H1 (cell line): ENCODE results near the gene RSPH6A. TPM values are rescaled to one million over a fixed set of nuclear protein-coding genes. Genes with fewer than 3 reads are reported as not detected.

Source experiments
- CTCF ChIA-PET: fragments of 300-600 bp; sonication (Branson Sonifier 250); formaldehyde crosslinking; loops from one replicate; lab custom pipeline; 2021; ENCODE audit not compliant: partially characterized antibody; lab: Charles Lee
- POLR2A ChIA-PET: fragments of 300-600 bp; sonication (Branson Sonifier 250); formaldehyde crosslinking; loops from one replicate; lab custom pipeline; 2021; ENCODE audit warnings: inconsistent platforms; ENCODE audit not compliant: partially characterized antibody; lab: Charles Lee
- DNase-seq, 2 experiments: peaks; one replicate each; pipeline versions ENCODE4 v3.0.0 to v3.0.0-alpha.2; 2010 to 2022; ENCODE audit warnings: low spot score in 2 of 2, low read depth in 1 of 2, mixed read lengths in 1 of 2
- FAIRE-seq: peaks from 2 replicates; lab custom pipeline; 2011; peaks lifted over from hg19 to GRCh38; lab: Jason Lieb, UNC
- H2AFZ ChIP-seq: 2 replicates; pipeline ENCODE4 v1.8.1; 2012; ENCODE audit warnings: low read length, inconsistent platforms
- H2AK5ac ChIP-seq: 2 replicates; pipeline ENCODE4 v1.6.1; 2013; ENCODE audit warnings: low read depth, low read length
- H2BK120ac ChIP-seq: replicated peaks from 2 replicates; pipeline ENCODE3; 2013; ENCODE audit warnings: low read depth, low read length, inconsistent platforms
- H2BK12ac ChIP-seq: 2 replicates; pipeline ENCODE4 v1.6.1; 2013; ENCODE audit warnings: low read depth, low read length
- H2BK15ac ChIP-seq: 2 replicates; pipeline ENCODE4 v1.6.1; 2013; ENCODE audit warnings: low read length
- H2BK20ac ChIP-seq: 2 replicates; pipeline ENCODE4 v1.6.1; 2013; ENCODE audit warnings: low read length
- H2BK5ac ChIP-seq: 2 replicates; pipeline ENCODE4 v1.6.1; 2013; ENCODE audit warnings: low read depth, low read length
- H3K14ac ChIP-seq: 2 replicates; pipeline ENCODE4 v1.6.1; 2013; ENCODE audit warnings: inconsistent platforms; ENCODE audit not compliant: insufficient read length
- H3K18ac ChIP-seq: 2 replicates; pipeline ENCODE4 v1.6.1; 2013; ENCODE audit warnings: low read length; ENCODE audit errors: extremely low read depth
- H3K23ac ChIP-seq: 2 replicates; pipeline ENCODE4 v1.6.1; 2013; ENCODE audit warnings: inconsistent platforms; ENCODE audit not compliant: insufficient read length
- H3K23me2 ChIP-seq: 2 replicates; pipeline ENCODE4 v1.6.1; 2013; ENCODE audit warnings: low read depth, low read length
- H3K27ac ChIP-seq: 2 replicates; pipeline ENCODE4 v1.6.1; 2011; ENCODE audit warnings: low read depth, low read length, inconsistent platforms
- H3K27me3 ChIP-seq, 4 experiments: replicated peaks in 1 of 4; 1 replicate in 1 of 4; 2 replicates in 3 of 4; pipeline versions ENCODE4 v1.6.1 to v1.8.1; 2011 to 2013; ENCODE audit warnings: low read length in 3 of 4, mild to moderate bottlenecking in 3 of 4, inconsistent platforms in 2 of 4, mixed read lengths in 2 of 4, moderate library complexity in 1 of 4; ENCODE audit not compliant: control insufficient read depth in 3 of 4, insufficient read depth in 3 of 4; ENCODE audit errors: extremely low read depth in 1 of 4
- H3K36me3 ChIP-seq, 4 experiments: 2 replicates each; pipeline versions ENCODE4 v1.6.1 to v1.8.1; 2011 to 2013; ENCODE audit warnings: mild to moderate bottlenecking in 4 of 4, low read length in 3 of 4, moderate library complexity in 2 of 4, control low read depth in 1 of 4, inconsistent platforms in 1 of 4; ENCODE audit not compliant: insufficient read depth in 4 of 4, control insufficient read depth in 2 of 4
- H3K4ac ChIP-seq: replicated peaks from 2 replicates; pipeline ENCODE3; 2013; ENCODE audit warnings: low read length, low read depth, mixed read lengths, inconsistent platforms; ENCODE audit not compliant: insufficient read length
- H3K4me1 ChIP-seq, 4 experiments: replicated peaks in 1 of 4; 1 replicate in 1 of 4; 2 replicates in 3 of 4; pipeline versions ENCODE4 v1.6.1 to v1.8.1; 2011 to 2013; ENCODE audit warnings: low read length in 3 of 4, inconsistent platforms in 2 of 4, mixed read lengths in 1 of 4; ENCODE audit not compliant: insufficient read depth in 4 of 4, control insufficient read depth in 3 of 4
- H3K4me2 ChIP-seq, 2 experiments: 2 replicates each; pipeline versions ENCODE4 v1.6.1 to v1.8.1; 2011 to 2013; ENCODE audit warnings: low read depth in 2 of 2, low read length in 2 of 2, control low read depth in 1 of 2, inconsistent platforms in 1 of 2, mild to moderate bottlenecking in 1 of 2; ENCODE audit not compliant: insufficient read depth in 1 of 2
- H3K4me3 ChIP-seq, 4 experiments: fragments of 200-600, 300-600 bp in 1 of 4; sonication (generic), shearing (Covaris generic), sonication (Bioruptor Twin) in 1 of 4; 2 replicates each; pipeline versions ENCODE4 v1.5.1 to v1.8.1; 2011 to 2016; ENCODE audit warnings: low read length in 4 of 4, low read depth in 3 of 4, control low read depth in 2 of 4, inconsistent platforms in 2 of 4, mild to moderate bottlenecking in 2 of 4, mixed read lengths in 1 of 4, moderate library complexity in 1 of 4; ENCODE audit not compliant: insufficient read depth in 2 of 4; ENCODE audit errors: extremely low read depth in 1 of 4
- H3K56ac ChIP-seq: replicated peaks from 2 replicates; pipeline ENCODE3; 2013; ENCODE audit warnings: low read depth, mild to moderate bottlenecking, mixed read lengths, low read length, inconsistent platforms; ENCODE audit not compliant: insufficient read length
- H3K79me1 ChIP-seq: 2 replicates; pipeline ENCODE4 v1.6.1; 2013; ENCODE audit warnings: low read depth, low read length, control low read depth
- H3K79me2 ChIP-seq, 2 experiments: 2 replicates each; pipeline versions ENCODE4 v1.6.1 to v1.8.1; 2012 to 2013; ENCODE audit warnings: low read length in 2 of 2, mild to moderate bottlenecking in 2 of 2, inconsistent platforms in 1 of 2; ENCODE audit not compliant: insufficient read depth in 2 of 2, control insufficient read depth in 1 of 2
- H3K9ac ChIP-seq, 4 experiments: replicated peaks in 1 of 4; 1 replicate in 1 of 4; 2 replicates in 3 of 4; pipeline versions ENCODE4 v1.6.1 to v1.8.1; 2011 to 2013; ENCODE audit warnings: low read depth in 3 of 4, low read length in 3 of 4, control low read depth in 2 of 4, mild to moderate bottlenecking in 2 of 4, moderate library complexity in 2 of 4, inconsistent platforms in 1 of 4; ENCODE audit errors: extremely low read depth in 1 of 4
- H3K9me3 ChIP-seq, 2 experiments: 2 replicates each; pipeline versions ENCODE4 v1.6.1 to v1.8.1; 2012 to 2013; ENCODE audit warnings: mild to moderate bottlenecking in 2 of 2, moderate library complexity in 2 of 2, control low read depth in 1 of 2, inconsistent platforms in 1 of 2, low read depth in 1 of 2, low read length in 1 of 2, mixed read lengths in 1 of 2; ENCODE audit not compliant: insufficient read depth in 2 of 2
- H4K20me1 ChIP-seq, 2 experiments: replicated peaks in 1 of 2; 2 replicates each; pipeline versions ENCODE3 to v1.8.1; 2011 to 2013; ENCODE audit warnings: inconsistent platforms in 2 of 2, low read length in 2 of 2, mild to moderate bottlenecking in 1 of 2; ENCODE audit not compliant: insufficient read depth in 2 of 2, control insufficient read depth in 1 of 2
- H4K5ac ChIP-seq: 2 replicates; pipeline ENCODE4 v1.6.1; 2013; ENCODE audit warnings: low read length, low read depth, mixed read lengths, inconsistent platforms; ENCODE audit not compliant: insufficient read length
- H4K8ac ChIP-seq: 2 replicates; pipeline ENCODE4 v1.8.0; 2013; ENCODE audit warnings: mild to moderate bottlenecking, moderate library complexity, low read length, inconsistent platforms; ENCODE audit not compliant: insufficient read depth; ENCODE audit errors: extremely low read depth
- H4K91ac ChIP-seq: replicated peaks from 2 replicates; pipeline ENCODE3; 2013; ENCODE audit warnings: low read length, mixed read lengths, inconsistent platforms; ENCODE audit not compliant: insufficient read length
- BCL11A ChIP-seq, 2 experiments: IDR thresholded peaks; one replicate each; pipeline ENCODE4 v1.6.1; 2011; ENCODE audit warnings: low read depth in 2 of 2, low read length in 2 of 2, mild to moderate bottlenecking in 2 of 2
- EGR1 ChIP-seq: IDR thresholded peaks from 2 replicates; pipeline ENCODE4 v1.6.1; 2011; ENCODE audit warnings: low read depth, low read length, borderline replicate concordance
- EZH2 ChIP-seq: fragments of 200-600 bp; sonication (generic); IDR thresholded peaks from 2 replicates; pipeline ENCODE4 v1.7.1; 2012; ENCODE audit warnings: low read depth, mild to moderate bottlenecking, moderate library complexity, low read length, inconsistent platforms; ENCODE audit not compliant: severe bottlenecking
- FOSL1 ChIP-seq: IDR thresholded peaks from 2 replicates; pipeline ENCODE4 v1.6.1; 2011; ENCODE audit warnings: mild to moderate bottlenecking, low read depth, low read length, moderate library complexity; ENCODE audit not compliant: insufficient read depth
- JUND ChIP-seq: IDR thresholded peaks from 2 replicates; pipeline ENCODE4 v1.6.1; 2011; ENCODE audit warnings: mild to moderate bottlenecking, improper control_type of control experiment, low read length
- MAFK ChIP-seq: IDR thresholded peaks from 2 replicates; pipeline ENCODE4 v1.6.1; 2012; ENCODE audit warnings: low read depth, mild to moderate bottlenecking, improper control_type of control experiment, low read length
- POU5F1 ChIP-seq: IDR thresholded peaks from 2 replicates; pipeline ENCODE4 v1.6.1; 2011; ENCODE audit warnings: low read depth, mild to moderate bottlenecking, low read length, moderate library complexity
- RBBP5 ChIP-seq: IDR thresholded peaks from 2 replicates; pipeline ENCODE4 v1.7.1; 2012; ENCODE audit warnings: low read depth, mild to moderate bottlenecking, inconsistent platforms, low read length, moderate library complexity, borderline replicate concordance
- SAP30 ChIP-seq: fragments of 300-600 bp; sonication (generic); IDR thresholded peaks from 2 replicates; pipeline ENCODE4 v1.7.1; 2012; ENCODE audit warnings: low read length, moderate library complexity, mild to moderate bottlenecking, inconsistent platforms; ENCODE audit not compliant: insufficient read depth, insufficient replicate concordance
- SIRT6 ChIP-seq: IDR thresholded peaks from one replicate; pipeline ENCODE4 v1.7.1; 2012; ENCODE audit warnings: low read length, inconsistent platforms
- SP4 ChIP-seq: IDR thresholded peaks from 2 replicates; pipeline ENCODE4 v1.6.1; 2012; ENCODE audit warnings: low read length, inconsistent platforms
- SRF ChIP-seq: IDR thresholded peaks from 2 replicates; pipeline ENCODE4 v1.6.1; 2011; ENCODE audit warnings: mild to moderate bottlenecking, low read depth, low read length, moderate library complexity
- TCF12 ChIP-seq: IDR thresholded peaks from 2 replicates; pipeline ENCODE4 v1.6.1; 2011; ENCODE audit warnings: low read depth, mild to moderate bottlenecking, low read length
- WGBS, 2 experiments: shearing (Covaris generic) in 1 of 2; methylation state at CpG; one replicate each; pipeline versions ENCODE4 v1.1.6 to v1.1.7; 2013 to 2015; ENCODE audit warnings: low lambda C conversion rate in 2 of 2, mixed read lengths in 2 of 2, inconsistent platforms in 1 of 2, low coverage in 1 of 2, missing lambda C conversion rate in 1 of 2; ENCODE audit not compliant: insufficient replicate concordance in 2 of 2, insufficient coverage in 1 of 2, insufficient read length in 1 of 2; ENCODE audit errors: extremely low coverage in 1 of 2, missing lambda C conversion rate in 1 of 2; 5-methylcytosine and 5-hydroxymethylcytosine counted together
- polyA plus RNA-seq, 7 experiments: library from polyadenylated mRNA; depleted of rRNA in 3 of 7; stranded (reverse) in 5 of 7; unstranded in 2 of 7; fragments of >200 nt in 5 of 7; fragments of 200-250 nt in 2 of 7; gene quantifications; 1 replicate in 5 of 7; 2 replicates in 1 of 7; 4 replicates in 1 of 7; pipeline versions ENCODE4 v1.2.1 to v1.2.3, GENCODE V29; 2011 to 2013; ENCODE audit warnings: missing spikeins in 2 of 7, mixed read lengths in 2 of 7
- total RNA-seq: library from RNA; stranded (reverse); fragmentation: NEBNext Ultra II Directional; extraction: Animal tissue kit (Norgen Biotek cat#: 25700); gene quantifications from 2 replicates; pipeline ENCODE4 v1.2.1, GENCODE V29; 2021
- TF ChIP-seq, protein P1 (sequence below): IDR thresholded peaks from 2 replicates; pipeline ENCODE4 v1.6.1; 2011; ENCODE audit warnings: low read length, improper control_type of control experiment

Gene RSPH6A
- total and polyA plus RNA-seq, 2 of the 8 experiments (the other 6 are each of a cell fraction or from before 2014, with no cell fraction given), result 0.05 to 0.19 TPM

DNA sequence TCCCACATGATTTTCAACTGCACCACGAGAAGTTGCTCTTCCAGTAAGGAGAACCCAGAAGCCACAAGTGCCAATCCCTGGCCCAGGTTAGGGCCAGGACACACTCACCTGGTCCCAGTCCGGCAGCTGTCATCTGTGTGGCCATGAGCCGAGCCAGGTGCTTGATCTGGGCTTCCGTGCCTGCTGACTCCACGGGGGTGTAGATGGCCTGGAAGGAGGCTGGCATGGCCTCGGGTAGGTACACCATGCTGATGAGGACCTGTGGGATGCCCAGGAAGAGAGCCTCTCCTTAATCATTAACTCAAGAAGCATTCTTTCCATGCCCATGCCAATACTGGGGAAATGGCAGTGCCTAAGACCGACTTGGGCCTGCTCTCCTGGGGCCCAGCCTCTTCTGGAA is 19.9 kb upstream of the RSPH6A start:
- Histone ChIP-seq H4K20me1 (peaks cover 0 to 9% of the 10 kb centered on the region in 2 experiments), H4K91ac (no peak overlapping the region), H3K27me3 (no peaks in the 10 kb centered on the region), H2AK5ac (no peak overlapping the region), H3K23me2 (no peaks in the 10 kb centered on the region), H3K9ac (no peak overlapping the region), H4K5ac (no peak overlapping the region), H3K27ac (no peak overlapping the region), H2BK120ac (no peak overlapping the region), H3K56ac (no peak overlapping the region), H3K9me3 (peaks cover 0 to 4% of the 10 kb centered on the region in 2 experiments; a peak in 1 of 4 replicates), H3K23ac (no peak overlapping the region), H3K14ac (no peak overlapping the region), H2AFZ (no peak overlapping the region), H4K8ac (no peak overlapping the region), H3K4me2 (no peak overlapping the region), H3K18ac (no peak overlapping the region), H2BK15ac (no peak overlapping the region), H3K79me1 (no peaks in the 10 kb centered on the region), H3K79me2 (no peaks in the 10 kb centered on the region), H2BK20ac (no peak overlapping the region), H3K4ac (no peak overlapping the region), H3K4me1 (no peaks in the 10 kb centered on the region), H3K4me3 (no peak overlapping the region), H3K36me3 (peaks cover 39 to 84% (median 64%) of the 10 kb centered on the region in 4 experiments), H2BK5ac (no peak overlapping the region), H2BK12ac (no peak overlapping the region)
- ChIA-PET POLR2A (interaction anchor here (0.9 to 1.9 kb wide), 2 partner anchors 10 to 38 kb away, joined by 4 to 11 read pairs; no protein-coding TSS in a partner anchor), CTCF (interaction anchor here (0.6 to 4.3 kb wide), 4 partner anchors 13 to 86 kb away, joined by 3 to 24 read pairs (median 4); no protein-coding TSS in a partner anchor)
- FAIRE-seq, result no peak
- 89% methylated on average over 7 of the region's 7 CpGs; no CpG with 5 or more reads in 1 of the 2 experiments for WGBS, 2 experiments
- DNase-seq, result no peak
- no peak for TF ChIP-seq MAFK
- no peak for TF ChIP-seq RBBP5
- TF ChIP-seq JUND, result no peak
- TF ChIP-seq EGR1, result no peak
- TF ChIP-seq, protein P1, sequence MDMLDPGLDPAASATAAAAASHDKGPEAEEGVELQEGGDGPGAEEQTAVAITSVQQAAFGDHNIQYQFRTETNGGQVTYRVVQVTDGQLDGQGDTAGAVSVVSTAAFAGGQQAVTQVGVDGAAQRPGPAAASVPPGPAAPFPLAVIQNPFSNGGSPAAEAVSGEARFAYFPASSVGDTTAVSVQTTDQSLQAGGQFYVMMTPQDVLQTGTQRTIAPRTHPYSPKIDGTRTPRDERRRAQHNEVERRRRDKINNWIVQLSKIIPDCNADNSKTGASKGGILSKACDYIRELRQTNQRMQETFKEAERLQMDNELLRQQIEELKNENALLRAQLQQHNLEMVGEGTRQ, result no peak
- TF ChIP-seq FOSL1, result no peak
- no peak for TF ChIP-seq BCL11A (IDR thresholded peaks at IDR 0.05; ENCODE audit: low read depth in 2 of 2, low read length in 2 of 2)
- no peak for TF ChIP-seq SIRT6
- no peak for TF ChIP-seq EZH2
- no peak for TF ChIP-seq SAP30
- TF ChIP-seq SRF, result no peak
- no peak for TF ChIP-seq TCF12
- no peak for TF ChIP-seq POU5F1
- no peak for TF ChIP-seq SP4
